ENCODE measurements around the gene SDR42E1. TPM values are rescaled to one million over a fixed set of nuclear protein-coding genes. Genes with fewer than 3 reads are reported as not detected.

Gene SDR42E1
- total and polyA plus RNA-seq, 2 of the 8 experiments (the other 6 are each of a cell fraction or from before 2014, with no cell fraction given): 0.03 TPM; not detected in 1

- H3K4me2 ChIP-seq (ENCODE audit: insufficient read depth in 1 of 2, low read depth in 2 of 2, low read length in 2 of 2): no peak overlapping the region
- no peak overlapping the region for H3K18ac ChIP-seq (ENCODE audit: extremely low read depth, low read length)
- no peak overlapping the region for H2BK12ac ChIP-seq (ENCODE audit: low read depth, low read length)
- H4K8ac ChIP-seq (ENCODE audit: extremely low read depth, insufficient read depth, low read length): no peak overlapping the region
- H4K91ac ChIP-seq (replicated peaks; ENCODE audit: insufficient read length, low read length): no peak overlapping the region
- no peaks in the 10 kb centered on the region for H3K79me1 ChIP-seq (ENCODE audit: low read depth, low read length)
- H3K79me2 ChIP-seq (ENCODE audit: control insufficient read depth in 1 of 2, insufficient read depth in 2 of 2, low read length in 2 of 2): no peaks in the 10 kb centered on the region
- H3K4ac ChIP-seq (replicated peaks; ENCODE audit: insufficient read length, low read depth, low read length): no peak overlapping the region
- no peak overlapping the region for H3K14ac ChIP-seq (ENCODE audit: insufficient read length)
- H2BK20ac ChIP-seq (ENCODE audit: low read length): no peak overlapping the region
- CTCF ChIA-PET (ENCODE audit: partially characterized antibody): interaction anchor here (0.6 to 5.0 kb wide), 38 partner anchors 9 to 444 kb away, joined by 3 to 98 read pairs (median 5); no protein-coding TSS in a partner anchor
- H3K4me3 ChIP-seq (ENCODE audit: extremely low read depth in 1 of 4, insufficient read depth in 2 of 4, low read depth in 3 of 4, low read length in 4 of 4): no peak overlapping the region
- FAIRE-seq: no peak
- no peak overlapping the region for H2BK5ac ChIP-seq (ENCODE audit: low read depth, low read length)
- H3K27ac ChIP-seq (ENCODE audit: low read depth, low read length): no peak overlapping the region
- H3K23me2 ChIP-seq (ENCODE audit: low read depth, low read length): no peaks in the 10 kb centered on the region
- H2BK15ac ChIP-seq (ENCODE audit: low read length): no peak overlapping the region
- WGBS, 2 experiments (ENCODE audit: extremely low coverage in 1 of 2, insufficient coverage in 1 of 2, insufficient read length in 1 of 2, insufficient replicate concordance in 2 of 2, low coverage in 1 of 2, low lambda C conversion rate in 2 of 2, missing lambda C conversion rate in 1 of 2): 93% methylated on average over 2 of the region's 2 CpGs; no CpG with 5 or more reads in 1 of the 2 experiments
- H3K36me3 ChIP-seq (ENCODE audit: control insufficient read depth in 2 of 4, insufficient read depth in 4 of 4, low read length in 3 of 4): no peaks in the 10 kb centered on the region
- no peaks in the 10 kb centered on the region for H3K9me3 ChIP-seq (ENCODE audit: insufficient read depth in 2 of 2, low read depth in 1 of 2, low read length in 1 of 2)
- H2BK120ac ChIP-seq (replicated peaks; ENCODE audit: low read depth, low read length): no peak overlapping the region
- DNase-seq (ENCODE audit: low read depth in 1 of 2, low spot score in 2 of 2): no peak
- H4K5ac ChIP-seq (ENCODE audit: insufficient read length, low read depth, low read length): no peak overlapping the region
- H3K56ac ChIP-seq (replicated peaks; ENCODE audit: insufficient read length, low read depth, low read length): no peak overlapping the region
- H3K27me3 ChIP-seq (replicated peaks in 1 of 4; ENCODE audit: control insufficient read depth in 3 of 4, extremely low read depth in 1 of 4, insufficient read depth in 3 of 4, low read length in 3 of 4): no peaks in the 10 kb centered on the region
- H3K4me1 ChIP-seq (replicated peaks in 1 of 4; ENCODE audit: control insufficient read depth in 3 of 4, insufficient read depth in 4 of 4, low read length in 3 of 4): peaks cover 0 to 7% (median 0%) of the 10 kb centered on the region in 4 experiments; a peak in 2 of 7 replicates
- no peak overlapping the region for H3K9ac ChIP-seq (replicated peaks in 1 of 4; ENCODE audit: extremely low read depth in 1 of 4, low read depth in 3 of 4, low read length in 3 of 4)
- no peak overlapping the region for H2AK5ac ChIP-seq (ENCODE audit: low read depth, low read length)
- H4K20me1 ChIP-seq (replicated peaks in 1 of 2; ENCODE audit: control insufficient read depth in 1 of 2, insufficient read depth in 2 of 2, low read length in 2 of 2): no peaks in the 10 kb centered on the region
- TF ChIP-seq POLR2A (IDR thresholded peaks at IDR 0.05; ENCODE audit: control extremely low read depth in 1 of 2, low read depth in 2 of 2, low read length in 2 of 2): no peak
- TF ChIP-seq ATF2 (IDR thresholded peaks at IDR 0.05; ENCODE audit: low read length): no peak
- TF ChIP-seq CBX5 (IDR thresholded peaks at IDR 0.05; ENCODE audit: low read depth, low read length): no peak
- TF ChIP-seq PHF8 (conservative IDR thresholded peaks at IDR 0.05; ENCODE audit: low read depth, low read length): no peak
- no peak for TF ChIP-seq RNF2 (IDR thresholded peaks at IDR 0.05; ENCODE audit: borderline replicate concordance, low read depth, low read length, missing control alignments, poor library complexity, severe bottlenecking)
- POLR2A ChIA-PET (ENCODE audit: partially characterized antibody): no interaction called here
- H2AFZ ChIP-seq (ENCODE audit: low read length): no peak overlapping the region
- H3K23ac ChIP-seq (ENCODE audit: insufficient read length): no peak overlapping the region
Measured at GRCh38 chr16:81997738-81998137, 13.5 kb downstream of the SDR42E1 start.

Measured in H1 (cell line).